Small intestine (tissue), 7 donors: ENCODE results near the gene PTPN21. TPM values are rescaled to one million over a fixed set of nuclear protein-coding genes. Genes with fewer than 3 reads are reported as not detected.
A peak's percentile ranks its signal among the peaks of the same experiment; 100 is the strongest.

ENCODE experiments used
- DNase-seq, 2 donors: peaks; one replicate each; pipeline versions ENCODE4 v3.0.0 to v3.0.0-alpha.2; 2013
- FAIRE-seq: peaks from 2 replicates; lab custom pipeline; 2012; peaks lifted over from hg19 to GRCh38; lab: Jason Lieb, UNC
- H3K27ac ChIP-seq, 3 donors: one replicate each; pipeline ENCODE4 v1.5.1; 2013; ENCODE audit warnings: low read length in 2 of 3, mild to moderate bottlenecking in 2 of 3, control low read depth in 1 of 3, inconsistent platforms in 1 of 3, low read depth in 1 of 3, moderate library complexity in 1 of 3
- H3K27me3 ChIP-seq, 3 donors: one replicate each; pipeline ENCODE4 v1.6.1; 2013; ENCODE audit warnings: low read length in 3 of 3, inconsistent platforms in 1 of 3; ENCODE audit not compliant: control insufficient read depth in 3 of 3, insufficient read depth in 3 of 3
- H3K36me3 ChIP-seq, 3 donors: one replicate each; pipeline ENCODE4 v1.6.1; 2013; ENCODE audit warnings: low read length in 3 of 3, inconsistent platforms in 1 of 3, low read depth in 1 of 3, mild to moderate bottlenecking in 1 of 3, moderate library complexity in 1 of 3; ENCODE audit not compliant: control insufficient read depth in 3 of 3, insufficient read depth in 2 of 3
- H3K4me1 ChIP-seq, 3 donors: one replicate each; pipeline ENCODE4 v1.6.1; 2013; ENCODE audit warnings: low read length in 2 of 3, inconsistent platforms in 1 of 3, low read depth in 1 of 3, mild to moderate bottlenecking in 1 of 3, moderate library complexity in 1 of 3; ENCODE audit not compliant: control insufficient read depth in 3 of 3, insufficient read depth in 2 of 3
- H3K4me3 ChIP-seq, 3 donors: one replicate each; pipeline ENCODE4 v1.5.1; 2013; ENCODE audit warnings: low read length in 3 of 3, control low read depth in 1 of 3, inconsistent platforms in 1 of 3, low read depth in 1 of 3, mild to moderate bottlenecking in 1 of 3, moderate library complexity in 1 of 3
- H3K9me3 ChIP-seq, 2 donors: one replicate each; pipeline ENCODE4 v1.6.1; 2013; ENCODE audit warnings: low read depth in 1 of 2, low read length in 1 of 2; ENCODE audit not compliant: control insufficient read depth in 2 of 2, insufficient read depth in 1 of 2
- WGBS, 3 donors: extraction: QIAGEN DNeasy Blood & Tissue Kit; methylation state at CpG; one replicate each; pipeline ENCODE4 v1.1.7; 2013; 5-methylcytosine and 5-hydroxymethylcytosine counted together
- polyA plus RNA-seq, 4 donors: library from polyadenylated mRNA; stranded (reverse) in 3 of 4; unstranded in 1 of 4; fragments of 200-250 nt in 3 of 4; fragments of 120-200 nt in 1 of 4; gene quantifications; one replicate each; pipeline versions ENCODE4 v1.2.1 to v1.2.3, GENCODE V29; 2013
- donor health status: healthy with polysubstance abuse.
- donor health status: control.
- donor health status: control.
- donor health status: Bipolar disorder and iron deficiency.
- donor health status: healthy.

Gene PTPN21
- polyA plus RNA-seq, 4 donors = 4.7 to 14.3 (median 9.2) TPM

DNA sequence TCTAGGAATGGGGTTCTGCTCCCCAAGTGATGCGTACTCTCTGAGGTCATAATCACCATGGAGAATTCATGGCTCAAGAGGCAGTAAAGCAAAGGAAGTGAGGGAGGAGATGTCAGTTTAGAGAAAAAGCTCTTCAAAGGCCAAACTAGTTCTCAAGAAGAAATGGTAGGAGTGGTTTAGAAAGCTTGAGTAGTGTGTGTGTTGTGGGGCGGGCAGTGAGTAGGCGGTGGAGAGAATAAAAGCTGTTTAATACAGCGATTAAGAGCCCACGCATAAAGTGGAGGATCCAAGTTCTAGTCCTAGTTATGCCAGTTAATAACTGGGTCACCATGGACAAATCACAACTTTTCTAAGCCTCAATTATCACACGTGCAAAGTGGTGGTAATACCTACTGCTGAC is 55.6 kb downstream of the PTPN21 start:
- no peaks in the 10 kb centered on the region for H3K27me3 ChIP-seq
- H3K27ac ChIP-seq = no peak overlapping the region
- no peak for FAIRE-seq
- H3K36me3 ChIP-seq = peaks cover 5 to 13% (median 7%) of the 10 kb centered on the region in 3 donors
- no peaks in the 10 kb centered on the region for H3K4me1 ChIP-seq
- H3K4me3 ChIP-seq = no peak overlapping the region
- no peaks in the 10 kb centered on the region for H3K9me3 ChIP-seq
- WGBS, 3 donors = 89 to 97% (median 91%) methylated on average over 6 of the region's 6 CpGs
- DNase-seq = no peak

DNA sequence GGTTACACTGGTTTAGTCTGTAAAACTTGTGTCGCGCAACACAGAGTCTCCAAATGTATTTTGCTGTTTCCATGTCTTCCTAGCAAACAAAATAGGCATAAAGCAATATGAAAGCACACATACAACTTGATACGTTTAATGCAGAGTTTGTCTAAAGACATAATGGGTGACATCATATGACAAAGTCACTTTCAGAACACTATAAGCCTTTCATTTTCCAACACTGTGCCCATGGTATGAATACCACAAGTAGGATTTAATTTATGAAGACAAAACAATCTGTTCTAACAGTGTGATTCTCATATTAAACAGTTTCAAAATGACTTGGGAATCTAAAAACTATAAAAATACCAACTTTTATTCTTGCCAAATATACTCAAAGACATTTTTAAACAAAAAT is 58.4 kb downstream of the PTPN21 start:
- Histone ChIP-seq H3K27ac (no peak overlapping the region), H3K27me3 (no peaks in the 10 kb centered on the region), H3K4me3 (no peak overlapping the region), H3K9me3 (no peaks in the 10 kb centered on the region), H3K36me3 (peaks cover 5 to 19% (median 7%) of the 10 kb centered on the region in 3 donors), H3K4me1 (peaks cover 0 to 17% (median 0%) of the 10 kb centered on the region in 3 donors)
- FAIRE-seq = peak; percentile 39
- 87 to 93% (median 92%) methylated on average over 3 of the region's 3 CpGs for WGBS, 3 donors
- no peak for DNase-seq

DNA sequence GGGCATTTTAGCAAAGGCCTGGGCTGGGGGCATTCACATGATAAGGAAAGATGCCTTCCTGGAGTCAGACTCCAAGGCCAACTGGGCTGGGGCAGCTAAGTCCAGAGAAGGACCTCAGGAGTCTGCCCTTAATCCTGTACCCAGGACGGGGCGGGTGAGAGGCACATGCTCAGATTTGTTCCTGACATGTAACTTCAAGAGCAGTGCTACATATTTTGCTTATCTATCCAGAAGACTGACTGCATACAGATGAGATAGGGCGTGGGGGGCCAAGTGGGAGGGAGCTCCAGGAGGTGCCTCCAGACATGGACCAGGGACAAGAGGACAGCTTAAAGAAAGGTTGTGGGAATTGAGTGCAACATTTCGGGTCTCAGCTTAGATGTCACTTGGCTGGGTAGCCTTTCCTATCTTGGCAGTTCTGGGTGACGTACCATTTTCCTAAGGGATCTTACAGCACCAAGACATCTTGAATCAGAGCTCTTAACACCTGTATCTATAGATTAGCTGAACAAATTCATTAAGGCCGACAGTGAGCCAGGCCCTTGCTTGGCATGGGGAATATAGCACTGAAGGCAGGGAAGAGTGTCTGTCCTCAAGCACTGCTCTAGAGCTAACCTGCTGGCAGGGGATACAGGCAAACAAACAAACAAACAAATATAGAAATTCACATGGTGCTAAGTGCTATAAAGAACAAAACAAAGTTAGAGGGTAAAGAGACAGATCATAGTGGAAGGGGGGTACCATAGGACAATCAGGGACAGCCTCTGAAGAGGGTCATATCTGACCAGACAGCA is 61.2 kb downstream of the PTPN21 start:
- peaks cover 0 to 17% (median 0%) of the 10 kb centered on the region in 3 donors for H3K4me1 ChIP-seq
- H3K4me3 ChIP-seq = no peak overlapping the region
- DNase-seq (no peak), FAIRE-seq (no peak)
- H3K9me3 ChIP-seq = no peaks in the 10 kb centered on the region
- WGBS, 3 donors = 79 to 82% (median 80%) methylated on average over 6 of the region's 6 CpGs
- peaks cover 2 to 20% (median 3%) of the 10 kb centered on the region in 3 donors for H3K36me3 ChIP-seq
- H3K27me3 ChIP-seq = no peaks in the 10 kb centered on the region
- no peak overlapping the region for H3K27ac ChIP-seq

DNA sequence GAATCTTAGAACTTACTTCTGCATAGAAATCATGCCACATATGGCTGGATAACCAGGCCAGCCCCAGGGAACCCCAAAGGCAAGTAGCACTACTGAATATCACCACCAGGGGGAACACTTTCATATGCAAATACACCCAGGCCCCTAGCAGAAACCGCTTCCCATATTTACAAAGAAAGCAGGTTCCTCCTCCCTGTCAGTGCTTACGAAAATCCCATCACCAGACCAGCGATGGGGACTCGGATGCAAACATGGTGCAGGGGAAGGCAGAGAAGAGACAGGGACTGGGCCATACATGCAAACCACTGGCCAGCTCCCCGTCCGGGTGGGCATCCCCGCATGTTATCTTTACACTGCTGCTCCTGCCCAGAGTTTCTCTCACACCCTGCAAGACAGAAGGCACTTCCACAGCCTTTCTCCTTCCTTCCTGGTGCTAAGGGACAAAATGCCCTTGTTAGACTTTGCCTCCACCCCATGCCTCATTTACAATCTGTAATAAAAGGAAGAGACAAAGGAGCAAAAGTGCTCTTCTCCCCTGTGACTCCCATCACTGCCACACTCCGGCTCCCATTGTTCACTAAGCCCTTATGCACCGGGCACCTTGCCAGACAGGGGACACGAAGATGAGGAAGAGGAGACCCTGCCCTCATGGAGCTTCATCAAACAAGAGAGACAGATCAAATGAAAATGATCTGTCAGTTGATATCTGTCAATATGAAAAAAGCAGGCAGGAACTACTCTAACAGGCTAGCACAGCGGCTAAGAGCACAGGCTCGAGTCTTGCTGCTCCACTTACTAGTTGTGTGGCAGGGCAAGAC is 62.3 kb downstream of the PTPN21 start:
- Histone ChIP-seq H3K4me1 (peaks cover 0 to 17% (median 0%) of the 10 kb centered on the region in 3 donors), H3K36me3 (peaks cover 2 to 20% (median 3%) of the 10 kb centered on the region in 3 donors), H3K9me3 (no peaks in the 10 kb centered on the region), H3K27me3 (no peaks in the 10 kb centered on the region), H3K4me3 (no peak overlapping the region), H3K27ac (peak overlapping the region in 2 of 3 donors; percentile 33 to 50)
- no peak for FAIRE-seq
- WGBS, 3 donors = 23 to 42% (median 35%) methylated on average over 12 of the region's 12 CpGs
- peak; percentile 83 to 90 for DNase-seq

DNA sequence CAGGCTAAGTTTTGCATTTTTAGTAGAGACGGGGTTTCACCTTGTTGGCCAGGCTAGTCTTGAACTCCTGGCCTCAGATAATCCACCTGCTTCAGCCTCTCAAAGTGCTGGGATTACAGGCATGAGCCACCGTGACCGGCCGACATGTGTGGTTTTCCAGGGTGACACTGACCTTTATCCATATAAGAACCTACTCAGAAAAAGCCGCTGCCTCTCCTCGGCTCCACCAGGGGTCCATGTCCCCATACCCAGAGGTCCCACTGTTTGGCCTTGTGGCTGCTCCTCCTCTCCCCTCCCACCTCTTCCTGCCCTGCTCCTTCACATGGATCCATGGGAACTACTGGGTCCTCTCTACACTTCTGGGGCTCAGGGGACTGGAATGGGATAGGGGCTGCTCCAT is 64.6 kb downstream of the PTPN21 start:
- no peak overlapping the region for H3K4me3 ChIP-seq
- H3K27me3 ChIP-seq = no peaks in the 10 kb centered on the region
- H3K36me3 ChIP-seq = peaks cover 0 to 24% (median 0%) of the 10 kb centered on the region in 3 donors
- no peak for DNase-seq
- H3K4me1 ChIP-seq = peaks cover 0 to 17% (median 0%) of the 10 kb centered on the region in 3 donors
- WGBS, 3 donors = 94 to 98% (median 96%) methylated on average over 6 of the region's 6 CpGs
- H3K27ac ChIP-seq = no peak overlapping the region
- FAIRE-seq = no peak
- no peaks in the 10 kb centered on the region for H3K9me3 ChIP-seq

DNA sequence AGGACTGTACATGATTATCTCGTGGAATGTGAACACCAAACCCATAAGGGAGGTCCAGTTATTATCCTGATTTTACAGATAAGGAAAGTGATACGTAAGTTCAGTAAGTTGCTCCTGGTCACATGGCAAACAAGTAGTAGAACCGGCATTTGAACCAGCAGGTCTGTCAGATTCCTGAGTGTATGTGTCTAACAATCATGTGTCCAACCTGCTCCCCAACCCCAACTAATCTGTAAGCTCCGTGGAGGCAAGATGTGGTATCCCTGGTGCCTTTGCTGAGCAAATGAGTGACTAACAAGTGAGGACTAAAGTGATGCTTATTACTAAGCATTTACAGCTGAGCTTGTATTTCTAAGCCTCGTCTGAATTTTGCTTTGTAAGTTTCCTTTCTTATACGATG is 65.9 kb downstream of the PTPN21 start:
- Histone ChIP-seq H3K4me3 (no peak overlapping the region), H3K4me1 (peaks cover 0 to 17% (median 0%) of the 10 kb centered on the region in 3 donors), H3K36me3 (peaks cover 0 to 21% (median 0%) of the 10 kb centered on the region in 3 donors), H3K27me3 (no peaks in the 10 kb centered on the region), H3K9me3 (no peaks in the 10 kb centered on the region), H3K27ac (no peak overlapping the region)
- DNase-seq = peak in 1 of 2 donors; percentile 32
- no peak for FAIRE-seq
- 62 to 75% (median 67%) methylated on average over 6 of the region's 6 CpGs for WGBS, 3 donors

DNA sequence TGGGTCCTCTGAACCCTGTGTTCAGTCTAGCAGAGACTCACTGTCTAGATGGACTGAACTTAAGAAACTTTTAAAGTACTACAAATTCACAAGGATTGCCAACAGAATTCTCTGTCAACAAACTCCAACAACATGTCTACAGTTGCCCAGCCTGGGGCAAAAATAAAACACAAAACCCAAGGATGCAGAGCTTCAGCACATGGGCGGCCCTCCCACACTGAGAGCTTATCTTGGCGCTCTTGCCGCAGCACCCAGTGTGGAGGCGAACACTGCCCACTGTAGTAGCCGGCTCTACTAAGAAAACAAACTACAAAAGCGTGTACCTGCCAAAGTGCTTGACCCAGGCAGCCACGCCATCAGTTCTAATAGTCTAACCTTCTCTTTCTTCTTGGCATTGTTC is 66.7 kb downstream of the PTPN21 start:
- Histone ChIP-seq H3K4me3 (no peak overlapping the region), H3K9me3 (no peaks in the 10 kb centered on the region), H3K27me3 (no peaks in the 10 kb centered on the region), H3K27ac (no peak overlapping the region), H3K4me1 (peaks cover 0 to 10% (median 0%) of the 10 kb centered on the region in 3 donors), H3K36me3 (peaks cover 0 to 17% (median 0%) of the 10 kb centered on the region in 3 donors)
- FAIRE-seq (no peak), DNase-seq (no peak)
- WGBS, 3 donors = 89 to 96% (median 90%) methylated on average over 7 of the region's 7 CpGs

DNA sequence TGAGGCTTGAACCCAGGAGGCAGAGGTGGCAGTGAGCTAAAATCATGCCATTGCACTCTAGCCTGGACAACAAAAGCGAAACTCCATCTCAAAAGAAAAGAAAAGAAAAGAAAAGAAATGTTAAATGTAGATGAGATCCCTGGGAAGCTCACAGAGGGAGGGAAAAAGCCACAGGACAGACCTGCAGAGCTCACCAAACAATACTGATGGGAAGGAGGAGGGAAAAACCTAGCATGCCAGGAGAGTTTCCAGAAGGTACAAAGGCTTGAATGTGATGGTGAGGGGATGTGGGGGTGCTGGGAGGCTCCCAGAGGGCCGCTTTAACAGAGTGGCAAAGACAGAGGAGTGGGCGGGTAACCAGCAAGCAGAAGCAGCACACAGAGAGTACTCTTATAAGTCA is 72.3 kb downstream of the PTPN21 start:
- 85 to 92% (median 92%) methylated on average over 3 of the region's 3 CpGs for WGBS, 3 donors
- H3K27me3 ChIP-seq = no peaks in the 10 kb centered on the region
- peaks cover 0 to 31% (median 3%) of the 10 kb centered on the region in 3 donors for H3K36me3 ChIP-seq
- DNase-seq (no peak), FAIRE-seq (no peak)
- H3K9me3 ChIP-seq = no peaks in the 10 kb centered on the region
- no peaks in the 10 kb centered on the region for H3K4me1 ChIP-seq
- H3K27ac ChIP-seq = no peak overlapping the region
- H3K4me3 ChIP-seq = no peak overlapping the region
